Osteoblast (primary cell): ENCODE results near the gene ZBTB22. TPM values are rescaled to one million over a fixed set of nuclear protein-coding genes. Genes with fewer than 3 reads are reported as not detected.

Source experiments
- DNase-seq: peaks from one replicate; pipeline ENCODE4 v3.0.0; 2011; ENCODE audit warnings: low spot score, mixed read lengths; ENCODE audit not compliant: insufficient read length; ENCODE audit errors: missing footprints
- H2AFZ ChIP-seq: 2 replicates; pipeline ENCODE4 v1.6.0; 2011; ENCODE audit warnings: mild to moderate bottlenecking, low read length
- H3K27ac ChIP-seq: 2 replicates; pipeline ENCODE4 v1.5.1; 2011; ENCODE audit warnings: mild to moderate bottlenecking, low read depth, low read length, moderate library complexity
- H3K27me3 ChIP-seq: 2 replicates; pipeline ENCODE4 v1.6.0; 2012; ENCODE audit warnings: mild to moderate bottlenecking, control low read depth, inconsistent platforms, low read length, moderate library complexity; ENCODE audit not compliant: insufficient read depth
- H3K36me3 ChIP-seq: 2 replicates; pipeline ENCODE4 v1.5.1; 2011; ENCODE audit warnings: mild to moderate bottlenecking, low read length, control low read depth, moderate library complexity; ENCODE audit not compliant: insufficient read depth
- H3K4me1 ChIP-seq: 2 replicates; pipeline ENCODE4 v1.5.1; 2011; ENCODE audit warnings: mild to moderate bottlenecking, low read length, control low read depth, moderate library complexity; ENCODE audit not compliant: insufficient read depth
- H3K4me2 ChIP-seq: 2 replicates; pipeline ENCODE4 v1.6.0; 2011; ENCODE audit warnings: mild to moderate bottlenecking, low read length; ENCODE audit not compliant: insufficient read depth
- H3K4me3 ChIP-seq: fragments of 200-600 bp; sonication (generic); 3 replicates; pipeline ENCODE4 v1.5.1; 2012; ENCODE audit warnings: mild to moderate bottlenecking, low read length, inconsistent platforms; ENCODE audit not compliant: insufficient read depth
- H3K79me2 ChIP-seq: 2 replicates; pipeline ENCODE4 v1.6.0; 2012; ENCODE audit warnings: mild to moderate bottlenecking, low read length, control low read depth, inconsistent platforms; ENCODE audit not compliant: insufficient read depth
- H3K9me3 ChIP-seq: 2 replicates; pipeline ENCODE4 v1.5.1; 2011; ENCODE audit warnings: low read depth, low read length, control low read depth
- H4K20me1 ChIP-seq: 2 replicates; pipeline ENCODE4 v1.6.0; 2012; ENCODE audit warnings: mild to moderate bottlenecking, low read length, control low read depth; ENCODE audit not compliant: insufficient read depth
- CTCF ChIP-seq: IDR thresholded peaks from 2 replicates; pipeline ENCODE4 v1.5.1; 2011; ENCODE audit warnings: mild to moderate bottlenecking, low read depth, low read length, moderate library complexity; ENCODE audit errors: extremely low read depth
- total RNA-seq: library from RNA; depleted of rRNA; stranded (reverse); fragments of >200 nt; gene quantifications from 2 replicates; pipeline ENCODE4 v1.2.3, GENCODE V29; 2012

Gene ZBTB22
- total RNA-seq, 1 donor: 19.5 TPM

DNA sequence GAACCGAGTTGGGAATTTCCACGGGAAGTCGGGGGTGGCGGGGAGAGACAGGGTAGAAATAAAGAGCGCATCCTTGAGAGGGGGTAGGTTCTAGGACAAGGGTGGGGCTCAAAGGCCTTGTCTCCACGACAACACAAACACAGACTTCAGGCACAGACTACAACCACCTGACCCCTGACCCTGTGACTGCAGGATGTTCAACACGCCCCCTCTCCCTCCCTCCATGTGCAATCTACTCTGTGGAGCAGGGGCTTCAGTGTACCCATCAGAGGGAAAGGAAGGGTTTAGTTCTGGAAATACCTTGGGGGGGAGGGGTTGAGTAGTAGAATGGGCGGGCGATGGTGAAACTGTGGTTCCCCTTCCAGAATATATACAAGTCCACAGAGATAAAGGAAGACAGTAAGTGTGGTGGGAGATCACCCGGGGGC is 3.0 kb downstream of the ZBTB22 start:
- Histone ChIP-seq H3K27ac (peak overlapping the region; percentile 95), H3K4me1 (peaks cover 38% of the 10 kb centered on the region), H3K4me2 (peak overlapping the region; percentile 87), H4K20me1 (peaks cover 27% of the 10 kb centered on the region), H3K79me2 (peaks cover 63% of the 10 kb centered on the region), H3K9me3 (no peaks in the 10 kb centered on the region), H3K4me3 (peak overlapping the region; percentile 99), H3K36me3 (peaks cover 19% of the 10 kb centered on the region), H3K27me3 (no peaks in the 10 kb centered on the region), H2AFZ (peak overlapping the region; percentile 23)
- TF ChIP-seq CTCF: no peak
- no peak for DNase-seq

GRCh38 chr6:33313709-33314514 is 3.6 kb downstream of the ZBTB22 start, which contains the start of gene TAPBP:
TAPBP (minus strand) TSS chr6:33314078; CDS start chr6:33314041, 37 bp downstream.
- Histone ChIP-seq H3K27me3 (no peaks in the 10 kb centered on the region), H3K4me1 (peaks cover 31% of the 10 kb centered on the region), H3K36me3 (peaks cover 13% of the 10 kb centered on the region), H3K4me2 (peak within 1 kb of the TSS; percentile 87), H2AFZ (peak within 1 kb of the TSS; percentile 87), H3K79me2 (peaks cover 60% of the 10 kb centered on the region), H3K27ac (peak within 1 kb of the TSS; percentile 95), H3K4me3 (peak within 1 kb of the TSS; percentile 99), H3K9me3 (no peaks in the 10 kb centered on the region), H4K20me1 (peaks cover 27% of the 10 kb centered on the region)
- peak; percentile 90 for DNase-seq
- no peak for TF ChIP-seq CTCF

DNA sequence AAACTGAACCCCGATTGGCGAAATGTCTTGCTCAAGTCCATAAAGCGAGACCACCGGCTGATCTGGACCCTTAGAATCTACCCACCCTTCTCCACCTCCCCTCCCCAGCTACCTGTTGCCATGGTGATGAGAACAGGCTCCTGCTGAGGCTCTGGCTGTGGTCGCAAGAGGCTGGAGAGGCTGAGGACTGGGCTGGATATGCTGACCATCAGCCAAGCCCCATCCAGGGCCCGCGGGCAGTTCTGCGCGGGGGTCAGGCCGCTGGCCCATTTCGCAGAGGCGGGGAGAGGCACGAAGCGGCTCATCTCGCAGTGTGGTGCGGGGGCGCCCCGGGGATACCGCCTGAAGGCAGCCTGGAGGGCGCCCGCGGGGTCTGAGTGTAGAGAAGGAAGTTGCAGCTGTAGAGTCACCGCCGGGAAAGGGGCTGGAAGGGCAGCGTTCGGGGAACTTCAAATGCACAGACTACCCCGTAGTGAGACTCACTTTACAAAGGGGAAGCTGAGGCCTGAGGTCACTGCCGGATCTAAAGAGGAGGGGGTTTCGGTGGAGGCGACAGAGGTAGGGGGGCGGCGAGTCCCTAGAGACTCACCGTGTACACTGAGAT is 4.3 kb downstream of the ZBTB22 start:
- Histone ChIP-seq H3K4me1 (peaks cover 24% of the 10 kb centered on the region), H3K27me3 (no peaks in the 10 kb centered on the region), H3K4me3 (peak overlapping the region; percentile 99), H2AFZ (peak overlapping the region; percentile 87), H3K36me3 (peaks cover 7% of the 10 kb centered on the region), H3K27ac (peak overlapping the region; percentile 95), H4K20me1 (peaks cover 27% of the 10 kb centered on the region), H3K9me3 (no peaks in the 10 kb centered on the region), H3K79me2 (peaks cover 60% of the 10 kb centered on the region), H3K4me2 (peak overlapping the region; percentile 87)
- peak; percentile 89 for DNase-seq
- no peak for TF ChIP-seq CTCF
